HL-60 (cell line): ENCODE data around the gene PLCL2.

ENCODE experiments used
- DNase-seq, 2 experiments: peaks; one replicate each; pipeline ENCODE4 v3.0.0-alpha.2; 2010 to 2020; ENCODE audit warnings: low read depth in 1 of 2, low spot score in 1 of 2
- H3K27ac ChIP-seq: fragments of 250-450 bp; sonication (Bioruptor Pico); replicated peaks from 2 replicates; pipeline ENCODE4 v1.5.1; 2020; ENCODE audit warnings: mild to moderate bottlenecking, moderate library complexity
- H3K27me3 ChIP-seq: fragments of 250-450 bp; sonication (Bioruptor Pico); 2 replicates; pipeline ENCODE4 v1.5.1; 2021; ENCODE audit warnings: mild to moderate bottlenecking, moderate library complexity; ENCODE audit not compliant: insufficient read depth, poor library complexity, severe bottlenecking
- H3K4me3 ChIP-seq: replicated peaks from 2 replicates; pipeline ENCODE4 v1.5.1; 2011; ENCODE audit warnings: mild to moderate bottlenecking, control low read depth, low read length; ENCODE audit not compliant: insufficient read depth
- CTCF ChIP-seq: IDR thresholded peaks from one replicate; pipeline ENCODE4 v1.5.1; 2011; ENCODE audit warnings: low read length, control low read depth, inconsistent platforms; ENCODE audit not compliant: insufficient read depth
- GABPA ChIP-seq: IDR thresholded peaks from 2 replicates; pipeline ENCODE4 v1.6.1; 2012; ENCODE audit warnings: low read depth
- POLR2AphosphoS5 ChIP-seq: IDR thresholded peaks from 2 replicates; pipeline ENCODE4 v1.6.1; 2012; ENCODE audit warnings: low read depth
- SPI1 ChIP-seq: IDR thresholded peaks from 2 replicates; pipeline ENCODE4 v1.6.1; 2012; ENCODE audit warnings: low read depth, mild to moderate bottlenecking, borderline replicate concordance
- TF ChIP-seq, protein P1 (sequence below): IDR thresholded peaks from 2 replicates; pipeline ENCODE4 v1.6.1; 2012; ENCODE audit warnings: low read depth; ENCODE audit not compliant: insufficient replicate concordance

Gene PLCL2

GRCh38 chr3:16907243-16907642 is 22.5 kb downstream of the PLCL2 start:
- no peaks in the 10 kb centered on the region for H3K27me3 ChIP-seq
- H3K4me3 ChIP-seq: no peak overlapping the region
- H3K27ac ChIP-seq: no peak overlapping the region
- DNase-seq: no peak
- no peak for TF ChIP-seq GABPA

DNA sequence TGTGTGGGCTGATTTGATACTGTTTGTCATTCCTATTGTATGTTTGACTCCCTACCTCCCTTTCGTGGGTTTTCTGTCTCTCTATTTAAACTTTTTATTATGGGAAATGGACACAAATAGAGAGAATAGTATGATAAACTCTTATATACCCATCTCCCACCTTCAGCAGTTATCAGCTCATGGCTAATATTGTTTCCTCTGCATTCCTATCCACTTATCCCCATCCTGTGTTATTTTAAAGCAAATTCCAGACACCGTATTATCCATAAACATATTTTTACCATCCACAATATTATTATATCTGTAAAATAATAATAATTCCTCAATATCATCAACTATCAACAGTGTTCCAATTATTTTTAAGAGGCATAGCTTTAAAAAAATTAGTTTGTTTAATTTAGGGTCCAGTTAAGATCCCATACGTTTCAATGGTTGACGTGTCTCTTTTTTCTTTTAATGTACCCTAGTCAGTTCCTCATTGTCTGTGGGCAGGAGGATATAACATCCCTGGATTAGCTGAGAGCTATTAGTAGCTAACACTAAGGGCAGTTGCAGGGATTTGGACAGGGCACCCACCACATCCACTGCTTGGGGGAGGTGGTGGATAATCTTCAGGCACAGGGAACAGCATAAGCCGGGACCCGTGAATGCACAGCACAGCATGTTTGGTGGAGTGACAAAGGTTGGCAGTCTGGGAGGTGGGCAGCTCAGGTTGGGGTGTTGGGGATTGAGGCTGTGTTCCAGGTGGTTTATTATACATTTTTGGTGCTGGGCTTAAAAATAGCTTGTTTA is 23.5 kb downstream of the PLCL2 start:
- TF ChIP-seq CTCF (no peak), POLR2AphosphoS5 (no peak), SPI1 (no peak), GABPA (no peak)
- TF ChIP-seq, protein P1, sequence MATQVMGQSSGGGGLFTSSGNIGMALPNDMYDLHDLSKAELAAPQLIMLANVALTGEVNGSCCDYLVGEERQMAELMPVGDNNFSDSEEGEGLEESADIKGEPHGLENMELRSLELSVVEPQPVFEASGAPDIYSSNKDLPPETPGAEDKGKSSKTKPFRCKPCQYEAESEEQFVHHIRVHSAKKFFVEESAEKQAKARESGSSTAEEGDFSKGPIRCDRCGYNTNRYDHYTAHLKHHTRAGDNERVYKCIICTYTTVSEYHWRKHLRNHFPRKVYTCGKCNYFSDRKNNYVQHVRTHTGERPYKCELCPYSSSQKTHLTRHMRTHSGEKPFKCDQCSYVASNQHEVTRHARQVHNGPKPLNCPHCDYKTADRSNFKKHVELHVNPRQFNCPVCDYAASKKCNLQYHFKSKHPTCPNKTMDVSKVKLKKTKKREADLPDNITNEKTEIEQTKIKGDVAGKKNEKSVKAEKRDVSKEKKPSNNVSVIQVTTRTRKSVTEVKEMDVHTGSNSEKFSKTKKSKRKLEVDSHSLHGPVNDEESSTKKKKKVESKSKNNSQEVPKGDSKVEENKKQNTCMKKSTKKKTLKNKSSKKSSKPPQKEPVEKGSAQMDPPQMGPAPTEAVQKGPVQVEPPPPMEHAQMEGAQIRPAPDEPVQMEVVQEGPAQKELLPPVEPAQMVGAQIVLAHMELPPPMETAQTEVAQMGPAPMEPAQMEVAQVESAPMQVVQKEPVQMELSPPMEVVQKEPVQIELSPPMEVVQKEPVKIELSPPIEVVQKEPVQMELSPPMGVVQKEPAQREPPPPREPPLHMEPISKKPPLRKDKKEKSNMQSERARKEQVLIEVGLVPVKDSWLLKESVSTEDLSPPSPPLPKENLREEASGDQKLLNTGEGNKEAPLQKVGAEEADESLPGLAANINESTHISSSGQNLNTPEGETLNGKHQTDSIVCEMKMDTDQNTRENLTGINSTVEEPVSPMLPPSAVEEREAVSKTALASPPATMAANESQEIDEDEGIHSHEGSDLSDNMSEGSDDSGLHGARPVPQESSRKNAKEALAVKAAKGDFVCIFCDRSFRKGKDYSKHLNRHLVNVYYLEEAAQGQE: no peak
- H3K4me3 ChIP-seq: no peak overlapping the region
- H3K27me3 ChIP-seq: no peaks in the 10 kb centered on the region
- no peak for DNase-seq
- H3K27ac ChIP-seq: no peak overlapping the region

- TF ChIP-seq, protein P1: no peak
- no peak for TF ChIP-seq GABPA
- Histone ChIP-seq H3K27me3 (no peaks in the 10 kb centered on the region), H3K4me3 (no peak overlapping the region), H3K27ac (no peak overlapping the region)
- no peak for DNase-seq
Measured at GRCh38 chr3:16908896-16909295, 24.1 kb downstream of the PLCL2 start.

DNA sequence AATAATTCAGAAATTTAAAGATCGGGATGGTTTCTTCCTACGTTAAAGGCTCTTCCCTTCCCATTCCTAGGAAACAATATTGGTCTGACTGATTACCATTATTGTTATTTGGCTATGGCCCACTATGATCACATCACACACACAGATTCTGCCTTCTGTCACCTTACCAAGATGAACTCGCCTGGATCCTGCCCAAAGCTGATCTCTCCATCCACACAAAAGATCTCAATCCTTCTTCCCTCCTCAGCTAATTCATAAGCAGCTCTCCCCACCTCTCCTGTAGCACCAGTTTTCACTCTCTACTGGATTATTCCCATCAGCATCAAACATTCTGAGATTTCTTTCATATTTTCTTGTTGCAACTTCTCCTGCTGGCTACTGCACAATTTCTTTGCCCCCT is 25.0 kb downstream of the PLCL2 start:
- H3K27me3 ChIP-seq: no peaks in the 10 kb centered on the region
- no peak overlapping the region for H3K27ac ChIP-seq
- no peak overlapping the region for H3K4me3 ChIP-seq
- no peak for TF ChIP-seq SPI1
- TF ChIP-seq GABPA: no peak
- TF ChIP-seq CTCF: no peak
- no peak for TF ChIP-seq POLR2AphosphoS5
- TF ChIP-seq, protein P1: no peak
- no peak for DNase-seq
